NK-92 (cell line): ENCODE results near the gene AGAP1.
"Not testable (repeated sequence)": the region's sequence is repeated elsewhere in the genome, so short reads cannot be mapped to it uniquely, and the experiment has no call there.

Experiments
- DNase-seq: peaks from one replicate; lab custom pipeline; 2025; ENCODE audit not compliant: unreplicated experiment; lab: John Stamatoyannopoulos, UW

AGAP1 gene

GRCh38 chr2:236073246-236073645 is 579.4 kb downstream of the AGAP1 start:
- DNase-seq: no peak

GRCh38 chr2:236073867-236074655 is 580.2 kb downstream of the AGAP1 start:
- DNase-seq: no peak

- DNase-seq: no peak
Observed at GRCh38 chr2:236075802-236076201, 582.0 kb downstream of the AGAP1 start.

- DNase-seq: no peak
Observed at GRCh38 chr2:236078297-236079255, 584.7 kb downstream of the AGAP1 start.

- no peak for DNase-seq
Observed at GRCh38 chr2:236080412-236080811, 586.6 kb downstream of the AGAP1 start.

- no peak for DNase-seq
Observed at GRCh38 chr2:236081171-236081570, 587.3 kb downstream of the AGAP1 start.

GRCh38 chr2:236082061-236082460 is 588.2 kb downstream of the AGAP1 start:
- no peak for DNase-seq

- DNase-seq: no peak
Observed at GRCh38 chr2:236083934-236084333, 590.1 kb downstream of the AGAP1 start.

- no peak for DNase-seq
Observed at GRCh38 chr2:236085211-236085610, 591.4 kb downstream of the AGAP1 start.

GRCh38 chr2:236085647-236086046 is 591.8 kb downstream of the AGAP1 start:
- no peak for DNase-seq

GRCh38 chr2:236086403-236086970 is 592.6 kb downstream of the AGAP1 start:
- no peak for DNase-seq

GRCh38 chr2:236086971-236087465 is 593.2 kb downstream of the AGAP1 start:
- DNase-seq: no peak

GRCh38 chr2:236088368-236089057 is 594.7 kb downstream of the AGAP1 start:
- no peak for DNase-seq

GRCh38 chr2:236089271-236090026 is 595.6 kb downstream of the AGAP1 start:
- no peak for DNase-seq

GRCh38 chr2:236090027-236090382 is 596.2 kb downstream of the AGAP1 start:
- DNase-seq: no peak

GRCh38 chr2:236090826-236091225 is 597.0 kb downstream of the AGAP1 start:
- not testable (repeated sequence) for DNase-seq

GRCh38 chr2:236092714-236093113 is 598.9 kb downstream of the AGAP1 start:
- no peak for DNase-seq

- no peak for DNase-seq
Observed at GRCh38 chr2:236093134-236093533, 599.3 kb downstream of the AGAP1 start.

- no peak for DNase-seq
Observed at GRCh38 chr2:236095504-236095903, 601.7 kb downstream of the AGAP1 start.

- DNase-seq: no peak
Observed at GRCh38 chr2:236101311-236101950, 607.6 kb downstream of the AGAP1 start.
